Measurements from ENCODE around the gene KIF13A.

GRCh38 chr6:17863901-17864754 is 123.3 kb downstream of the KIF13A start:
- no peak for TF ChIP-seq CTCF (IDR thresholded peaks at IDR 0.05)
- TF ChIP-seq POLR2A (IDR thresholded peaks at IDR 0.05) = no peak

All from breast epithelium (tissue), 3 donors.